Measurements from ENCODE around the gene NFAM1.

NFAM1 gene

DNA sequence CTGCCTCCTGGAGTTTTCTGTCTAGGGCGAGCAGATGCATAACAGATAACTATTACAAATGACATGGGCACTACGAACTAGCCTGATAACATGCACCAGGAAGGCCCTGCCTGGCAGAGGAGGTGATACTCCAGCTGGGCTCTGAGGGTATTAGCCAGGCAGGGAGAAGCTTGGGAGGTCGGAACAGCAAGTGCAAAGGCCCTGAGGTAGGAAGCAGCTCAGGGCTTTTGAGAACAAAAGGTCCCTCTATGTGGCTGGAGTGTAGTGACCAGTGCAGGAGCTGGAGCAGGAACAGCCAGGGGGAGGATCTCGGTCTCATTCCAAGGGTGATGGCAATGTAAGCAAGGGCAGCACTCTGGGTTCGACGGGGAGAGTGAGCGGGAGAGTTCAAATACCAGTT is 100.1 kb downstream of the NFAM1 start:
- no peak overlapping the region for H3K27ac ChIP-seq
- no peaks in the 10 kb centered on the region for H3K27me3 ChIP-seq (ENCODE audit: control insufficient read depth, insufficient read depth, low read length)
- H3K9me3 ChIP-seq (ENCODE audit: control insufficient read depth, low read length) = no peaks in the 10 kb centered on the region
- no peaks in the 10 kb centered on the region for H3K79me2 ChIP-seq
- H3K9ac ChIP-seq = no peak overlapping the region
- H3K36me3 ChIP-seq (ENCODE audit: control insufficient read depth, insufficient read depth, low read length) = no peaks in the 10 kb centered on the region
- no peak overlapping the region for H2AFZ ChIP-seq
- no peak overlapping the region for H3K4me3 ChIP-seq (ENCODE audit: low read depth, low read length)
- no peak for TF ChIP-seq CTCF (IDR thresholded peaks at IDR 0.05)
- H3K4me2 ChIP-seq (ENCODE audit: low read length) = no peak overlapping the region
- no peaks in the 10 kb centered on the region for H3K4me1 ChIP-seq

- Histone ChIP-seq H3K27me3 (ENCODE audit: control insufficient read depth, insufficient read depth, low read length) (no peaks in the 10 kb centered on the region), H3K27ac (no peak overlapping the region), H3K4me1 (no peaks in the 10 kb centered on the region), H3K4me2 (ENCODE audit: low read length) (no peak overlapping the region), H3K36me3 (ENCODE audit: control insufficient read depth, insufficient read depth, low read length) (no peaks in the 10 kb centered on the region), H2AFZ (no peak overlapping the region), H3K79me2 (no peaks in the 10 kb centered on the region), H3K9ac (no peak overlapping the region), H3K9me3 (ENCODE audit: control insufficient read depth, low read length) (no peaks in the 10 kb centered on the region), H3K4me3 (ENCODE audit: low read depth, low read length) (no peak overlapping the region)
- no peak for TF ChIP-seq CTCF (IDR thresholded peaks at IDR 0.05)
Observed at GRCh38 chr22:42331014-42331413, 101.2 kb downstream of the NFAM1 start.
